Body of pancreas (tissue), 4 donors: ENCODE results near the gene GJC3.

Experiments
- CTCF ChIP-seq, 7 experiments: fragments of 450-650 bp in 4 of 7; fragments of 200-600 bp in 3 of 7; sonication (generic) in 3 of 7; IDR thresholded peaks; one replicate each; pipeline ENCODE4 v1.5.1; 2016 to 2019; ENCODE audit warnings: antibody characterized with exemption in 7 of 7
- POLR2A ChIP-seq, 3 donors: fragments of 450-650 bp; IDR thresholded peaks; one replicate each; pipeline ENCODE4 v1.6.1; 2016; ENCODE audit warnings: antibody characterized with exemption in 3 of 3, mild to moderate bottlenecking in 2 of 3

GRCh38 chr7:99893280-99893679 lies 36.1 kb downstream of the GJC3 start:
- TF ChIP-seq CTCF (IDR thresholded peaks at IDR 0.05), result no peak
- TF ChIP-seq POLR2A (IDR thresholded peaks at IDR 0.05), result no peak
